H9 (cell line): ENCODE data around the gene PCSK1. TPM values are rescaled to one million over a fixed set of nuclear protein-coding genes. Genes with fewer than 3 reads are reported as not detected.

Source experiments
- DNase-seq: peaks from one replicate; pipeline ENCODE4 v3.0.0-alpha.2; 2017
- H2AFZ ChIP-seq: one replicate; pipeline ENCODE4 v1.6.1; 2013; ENCODE audit warnings: mild to moderate bottlenecking, low read length, control low read depth, moderate library complexity
- H2AK5ac ChIP-seq: 2 replicates; pipeline ENCODE4 v1.6.1; 2013; ENCODE audit warnings: low read length, control low read depth, mixed read lengths; ENCODE audit not compliant: insufficient read length
- H2BK120ac ChIP-seq: one replicate; pipeline ENCODE4 v1.6.1; 2013; ENCODE audit warnings: low read depth, mild to moderate bottlenecking, low read length, control low read depth, inconsistent platforms; ENCODE audit not compliant: poor library complexity, severe bottlenecking
- H2BK12ac ChIP-seq: 2 replicates; pipeline ENCODE4 v1.6.1; 2013; ENCODE audit warnings: low read length, control low read depth, mixed read lengths, low read depth; ENCODE audit not compliant: insufficient read length
- H2BK15ac ChIP-seq: 2 replicates; pipeline ENCODE4 v1.6.1; 2013; ENCODE audit warnings: low read depth, low read length, control low read depth
- H2BK20ac ChIP-seq: one replicate; pipeline ENCODE4 v1.6.1; 2013; ENCODE audit warnings: low read depth, mild to moderate bottlenecking, low read length, control low read depth, inconsistent platforms; ENCODE audit not compliant: poor library complexity, severe bottlenecking
- H2BK5ac ChIP-seq: 2 replicates; pipeline ENCODE4 v1.6.1; 2013; ENCODE audit warnings: low read length, control low read depth, mixed read lengths; ENCODE audit not compliant: insufficient read length
- H3K14ac ChIP-seq: 2 replicates; pipeline ENCODE4 v1.6.1; 2013; ENCODE audit warnings: low read length, control low read depth; ENCODE audit not compliant: insufficient read depth
- H3K18ac ChIP-seq: 2 replicates; pipeline ENCODE4 v1.6.1; 2013; ENCODE audit warnings: low read depth, mild to moderate bottlenecking, mixed read lengths, low read length, control low read depth; ENCODE audit not compliant: insufficient read length
- H3K23ac ChIP-seq: 2 replicates; pipeline ENCODE4 v1.6.1; 2013; ENCODE audit warnings: low read length, control low read depth, mixed read lengths, low read depth; ENCODE audit not compliant: insufficient read length
- H3K23me2 ChIP-seq: 2 replicates; pipeline ENCODE4 v1.6.1; 2013; ENCODE audit warnings: low read depth, mild to moderate bottlenecking, mixed read lengths, low read length, control low read depth; ENCODE audit not compliant: insufficient read length, poor library complexity, severe bottlenecking
- H3K27ac ChIP-seq: 2 replicates; pipeline ENCODE4 v1.5.1; 2013; ENCODE audit warnings: low read length, control low read depth, mixed read lengths, low read depth; ENCODE audit not compliant: insufficient read length
- H3K27me3 ChIP-seq: 2 replicates; pipeline ENCODE4 v1.6.1; 2013; ENCODE audit warnings: low read length, control low read depth, inconsistent platforms; ENCODE audit not compliant: insufficient read depth
- H3K4ac ChIP-seq: 2 replicates; pipeline ENCODE4 v1.6.1; 2013; ENCODE audit warnings: low read depth, mild to moderate bottlenecking, control low read depth, inconsistent platforms, low read length, moderate library complexity
- H3K4me1 ChIP-seq: 2 replicates; pipeline ENCODE4 v1.6.1; 2013; ENCODE audit warnings: low read length, control low read depth, inconsistent platforms; ENCODE audit not compliant: insufficient read depth
- H3K4me2 ChIP-seq: 2 replicates; pipeline ENCODE4 v1.6.1; 2013; ENCODE audit warnings: low read length, control low read depth, mixed read lengths; ENCODE audit not compliant: insufficient read length, insufficient read depth
- H3K56ac ChIP-seq: 2 replicates; pipeline ENCODE4 v1.6.1; 2013; ENCODE audit warnings: low read depth, mild to moderate bottlenecking, mixed read lengths, low read length, control low read depth; ENCODE audit not compliant: insufficient read length
- H3K79me1 ChIP-seq: 2 replicates; pipeline ENCODE4 v1.6.1; 2013; ENCODE audit warnings: low read depth, mild to moderate bottlenecking, moderate library complexity, low read length, control low read depth, inconsistent platforms; ENCODE audit not compliant: insufficient read depth, poor library complexity, severe bottlenecking
- H3K79me2 ChIP-seq: 2 replicates; pipeline ENCODE4 v1.6.1; 2013; ENCODE audit warnings: low read length, control low read depth, inconsistent platforms; ENCODE audit not compliant: insufficient read depth
- H3K9ac ChIP-seq: 2 replicates; pipeline ENCODE4 v1.6.1; 2013; ENCODE audit warnings: low read length, control low read depth, mixed read lengths; ENCODE audit not compliant: insufficient read length; ENCODE audit errors: extremely low read depth
- H3K9me3 ChIP-seq: one replicate; pipeline ENCODE4 v1.6.1; 2013; ENCODE audit warnings: low read depth, low read length, inconsistent platforms; ENCODE audit not compliant: control insufficient read depth
- H3T11ph ChIP-seq: one replicate; pipeline ENCODE4 v1.6.1; 2013; ENCODE audit warnings: mild to moderate bottlenecking, low read length, control low read depth, inconsistent platforms
- H4K20me1 ChIP-seq: one replicate; pipeline ENCODE4 v1.6.1; 2013; ENCODE audit not compliant: control insufficient read depth, insufficient read length, insufficient read depth
- H4K5ac ChIP-seq: 2 replicates; pipeline ENCODE4 v1.6.1; 2013; ENCODE audit warnings: low read depth, mild to moderate bottlenecking, mixed read lengths, low read length, control low read depth; ENCODE audit not compliant: insufficient read length
- H4K8ac ChIP-seq: replicated peaks from 2 replicates; pipeline ENCODE4 v1.6.1; 2013; ENCODE audit warnings: low read length, control low read depth, mixed read lengths, low read depth; ENCODE audit not compliant: insufficient read length
- H4K91ac ChIP-seq: 2 replicates; pipeline ENCODE4 v1.6.1; 2013; ENCODE audit warnings: low read depth, mild to moderate bottlenecking, moderate library complexity, mixed read lengths, low read length, control low read depth; ENCODE audit not compliant: insufficient read length
- H3K27ac Mint-ChIP-seq, 3 experiments: 2 replicates in 2 of 3; 3 replicates in 1 of 3; pipeline ENCODE4 v1.8.0; 2020 to 2021; ENCODE audit warnings: mixed read lengths in 3 of 3, mild to moderate bottlenecking in 1 of 3, moderate library complexity in 1 of 3
- H3K27me3 Mint-ChIP-seq: 2 replicates; pipeline ENCODE4 v1.8.0; 2021; ENCODE audit warnings: low read depth, mild to moderate bottlenecking, moderate library complexity, mixed read lengths
- H3K36me3 Mint-ChIP-seq, 3 experiments: 2 replicates in 2 of 3; 3 replicates in 1 of 3; pipeline ENCODE4 v1.8.0; 2020 to 2021; ENCODE audit warnings: low read depth in 3 of 3, mixed read lengths in 3 of 3; ENCODE audit not compliant: insufficient read depth in 1 of 3
- H3K4me1 Mint-ChIP-seq, 2 experiments: 2 replicates each; pipeline ENCODE4 v1.8.0; 2020; ENCODE audit warnings: mixed read lengths in 2 of 2
- H3K4me3 Mint-ChIP-seq, 2 experiments: 2 replicates in 1 of 2; 3 replicates in 1 of 2; pipeline ENCODE4 v1.8.0; 2020 to 2021; ENCODE audit warnings: mild to moderate bottlenecking in 2 of 2, mixed read lengths in 2 of 2, moderate library complexity in 1 of 2
- H3K9me3 Mint-ChIP-seq, 2 experiments: 2 replicates in 1 of 2; 3 replicates in 1 of 2; pipeline ENCODE4 v1.8.0; 2020; ENCODE audit warnings: mild to moderate bottlenecking in 2 of 2, mixed read lengths in 2 of 2, moderate library complexity in 1 of 2
- WGBS: extraction: QIAGEN DNeasy Blood & Tissue Kit; methylation state at CpG from one replicate; pipeline ENCODE4 v1.1.7; 2013; ENCODE audit warnings: missing lambda C conversion rate, low lambda C conversion rate, mixed read lengths; ENCODE audit not compliant: insufficient read length; ENCODE audit errors: extremely low coverage; 5-methylcytosine and 5-hydroxymethylcytosine counted together
- total RNA-seq: library from RNA; stranded (reverse); gene quantifications from 2 replicates; pipeline ENCODE4 v1.2.1, GENCODE V29; 2021
- TF ChIP-seq, protein P1 (sequence below): fragments of 200-600 bp; sonication (generic); conservative IDR thresholded peaks from 3 replicates; pipeline ENCODE4 v1.8.0; 2021; ENCODE audit warnings: antibody characterized with exemption, mild to moderate bottlenecking

The PCSK1 gene
- total RNA-seq, 1 experiment from 2014 or later = 2.9 TPM

DNA sequence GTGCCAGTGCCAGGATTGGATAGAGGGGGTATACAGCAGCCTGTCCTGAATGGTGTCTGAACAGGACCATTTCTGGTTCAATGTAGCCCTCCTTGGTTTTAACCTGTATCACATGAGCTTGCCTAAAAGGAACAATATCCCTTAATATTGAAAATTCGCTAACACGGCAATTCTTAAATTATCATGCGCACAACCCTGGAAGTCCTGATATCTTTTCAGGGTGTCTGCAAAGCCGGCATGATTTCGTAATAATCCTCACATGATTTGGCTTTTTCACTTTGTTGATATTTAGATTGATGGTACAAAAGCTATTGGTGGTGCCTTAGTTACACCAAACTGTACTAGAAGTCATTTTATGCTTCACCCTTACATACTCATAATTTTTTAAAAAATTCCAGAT is 53.2 kb downstream of the PCSK1 start:
- no peak overlapping the region for H3K14ac ChIP-seq
- Mint-ChIP-seq H3K27ac (no peak overlapping the region), H3K36me3 (no peaks in the 10 kb centered on the region), H3K27me3 (no peaks in the 10 kb centered on the region), H3K4me1 (peaks cover 5 to 6% of the 10 kb centered on the region in 2 experiments), H3K4me3 (no peak overlapping the region), H3K9me3 (no peaks in the 10 kb centered on the region)
- H2BK5ac ChIP-seq = no peak overlapping the region
- H4K8ac ChIP-seq = no peak overlapping the region
- no peak overlapping the region for H3K56ac ChIP-seq
- no peaks in the 10 kb centered on the region for H3K23me2 ChIP-seq
- no peak overlapping the region for H3K4ac ChIP-seq
- H3K79me2 ChIP-seq = 0 out of 2 replicates have a peak, but pooled peaks cover 2% of the 10 kb centered on the region
- peaks cover 5% of the 10 kb centered on the region for H3K4me1 ChIP-seq
- no peak overlapping the region for H2BK120ac ChIP-seq
- no peak overlapping the region for H3K9ac ChIP-seq
- H2AFZ ChIP-seq = no peak overlapping the region
- no peak overlapping the region for H2BK12ac ChIP-seq
- no peaks in the 10 kb centered on the region for H3K79me1 ChIP-seq
- no peak overlapping the region for H4K5ac ChIP-seq
- no peak overlapping the region for H3K23ac ChIP-seq
- H3K18ac ChIP-seq = no peak overlapping the region
- no peak overlapping the region for H2BK20ac ChIP-seq
- no peak overlapping the region for H2AK5ac ChIP-seq
- H4K20me1 ChIP-seq = no peaks in the 10 kb centered on the region
- H3K27me3 ChIP-seq = no peaks in the 10 kb centered on the region
- no peak overlapping the region for H3T11ph ChIP-seq
- no peaks in the 10 kb centered on the region for H3K9me3 ChIP-seq
- no peak overlapping the region for H4K91ac ChIP-seq
- no peak overlapping the region for H3K4me2 ChIP-seq
- H3K27ac ChIP-seq = no peak overlapping the region
- TF ChIP-seq, protein P1, sequence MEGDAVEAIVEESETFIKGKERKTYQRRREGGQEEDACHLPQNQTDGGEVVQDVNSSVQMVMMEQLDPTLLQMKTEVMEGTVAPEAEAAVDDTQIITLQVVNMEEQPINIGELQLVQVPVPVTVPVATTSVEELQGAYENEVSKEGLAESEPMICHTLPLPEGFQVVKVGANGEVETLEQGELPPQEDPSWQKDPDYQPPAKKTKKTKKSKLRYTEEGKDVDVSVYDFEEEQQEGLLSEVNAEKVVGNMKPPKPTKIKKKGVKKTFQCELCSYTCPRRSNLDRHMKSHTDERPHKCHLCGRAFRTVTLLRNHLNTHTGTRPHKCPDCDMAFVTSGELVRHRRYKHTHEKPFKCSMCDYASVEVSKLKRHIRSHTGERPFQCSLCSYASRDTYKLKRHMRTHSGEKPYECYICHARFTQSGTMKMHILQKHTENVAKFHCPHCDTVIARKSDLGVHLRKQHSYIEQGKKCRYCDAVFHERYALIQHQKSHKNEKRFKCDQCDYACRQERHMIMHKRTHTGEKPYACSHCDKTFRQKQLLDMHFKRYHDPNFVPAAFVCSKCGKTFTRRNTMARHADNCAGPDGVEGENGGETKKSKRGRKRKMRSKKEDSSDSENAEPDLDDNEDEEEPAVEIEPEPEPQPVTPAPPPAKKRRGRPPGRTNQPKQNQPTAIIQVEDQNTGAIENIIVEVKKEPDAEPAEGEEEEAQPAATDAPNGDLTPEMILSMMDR = no peak
- WGBS = no CpG with 5 or more reads among the region's 5 CpGs
- no peak overlapping the region for H2BK15ac ChIP-seq
- no peak for DNase-seq
